Nephron progenitor cell (in vitro differentiated cells): ENCODE results near the gene PITPNC1.

ENCODE experiments used
- DNase-seq: peaks from one replicate; pipeline ENCODE4 v3.0.0; 2021
- H3K27ac Mint-ChIP-seq: 2 replicates; pipeline ENCODE4 v1.8.0; 2021; ENCODE audit warnings: mild to moderate bottlenecking, moderate library complexity, mixed read lengths
- H3K27me3 Mint-ChIP-seq: 2 replicates; pipeline ENCODE4 v1.8.0; 2021; ENCODE audit warnings: mild to moderate bottlenecking, low read depth, mixed read lengths; ENCODE audit not compliant: poor library complexity
- H3K36me3 Mint-ChIP-seq: 2 replicates; pipeline ENCODE4 v1.8.0; 2021; ENCODE audit warnings: low read depth, mixed read lengths
- H3K4me1 Mint-ChIP-seq: 2 replicates; pipeline ENCODE4 v1.8.0; 2021; ENCODE audit warnings: mixed read lengths
- H3K4me3 Mint-ChIP-seq: 2 replicates; pipeline ENCODE4 v1.8.0; 2021; ENCODE audit warnings: mild to moderate bottlenecking, moderate library complexity, mixed read lengths
- H3K9me3 Mint-ChIP-seq: 2 replicates; pipeline ENCODE4 v1.8.0; 2021; ENCODE audit warnings: mild to moderate bottlenecking, moderate library complexity, mixed read lengths
- CTCF ChIP-seq: fragments of 200-600 bp; sonication (generic); IDR thresholded peaks from 2 replicates; pipeline ENCODE4 v1.5.0; 2021; ENCODE audit warnings: antibody characterized with exemption

Gene PITPNC1

GRCh38 chr17:67452681-67453554 is 75.8 kb downstream of the PITPNC1 start:
- peaks cover 19% of the 10 kb centered on the region for H3K4me1 Mint-ChIP-seq
- no peak for TF ChIP-seq CTCF
- no peak overlapping the region for H3K27ac Mint-ChIP-seq
- H3K36me3 Mint-ChIP-seq, result peaks cover 4% of the 10 kb centered on the region
- H3K4me3 Mint-ChIP-seq, result no peak overlapping the region
- peaks cover 15% of the 10 kb centered on the region for H3K27me3 Mint-ChIP-seq
- peaks cover 17% of the 10 kb centered on the region for H3K9me3 Mint-ChIP-seq
- no peak for DNase-seq

GRCh38 chr17:67456103-67456502 is 79.0 kb downstream of the PITPNC1 start:
- H3K36me3 Mint-ChIP-seq, result peaks cover 23% of the 10 kb centered on the region
- H3K4me1 Mint-ChIP-seq, result peaks cover 26% of the 10 kb centered on the region
- no peak for TF ChIP-seq CTCF
- no peak for DNase-seq
- no peak overlapping the region for H3K4me3 Mint-ChIP-seq
- peaks cover 33% of the 10 kb centered on the region for H3K9me3 Mint-ChIP-seq
- peaks cover 9% of the 10 kb centered on the region for H3K27me3 Mint-ChIP-seq
- no peak overlapping the region for H3K27ac Mint-ChIP-seq

GRCh38 chr17:67456889-67457288 is 79.8 kb downstream of the PITPNC1 start:
- Mint-ChIP-seq H3K4me3 (no peak overlapping the region), H3K9me3 (peaks cover 33% of the 10 kb centered on the region), H3K27me3 (peaks cover 9% of the 10 kb centered on the region), H3K36me3 (peaks cover 23% of the 10 kb centered on the region), H3K4me1 (peaks cover 29% of the 10 kb centered on the region), H3K27ac (no peak overlapping the region)
- no peak for TF ChIP-seq CTCF
- DNase-seq, result no peak

GRCh38 chr17:67458203-67458602 is 81.1 kb downstream of the PITPNC1 start:
- no peak for DNase-seq
- H3K9me3 Mint-ChIP-seq, result peaks cover 29% of the 10 kb centered on the region
- H3K4me1 Mint-ChIP-seq, result peaks cover 24% of the 10 kb centered on the region
- no peak for TF ChIP-seq CTCF
- H3K27me3 Mint-ChIP-seq, result peaks cover 9% of the 10 kb centered on the region
- no peak overlapping the region for H3K4me3 Mint-ChIP-seq
- H3K36me3 Mint-ChIP-seq, result peaks cover 23% of the 10 kb centered on the region
- peak overlapping the region; percentile 8 for H3K27ac Mint-ChIP-seq

GRCh38 chr17:67459985-67460384 is 82.9 kb downstream of the PITPNC1 start:
- no peak for TF ChIP-seq CTCF
- Mint-ChIP-seq H3K36me3 (peaks cover 23% of the 10 kb centered on the region), H3K9me3 (peaks cover 29% of the 10 kb centered on the region), H3K27ac (peak overlapping the region; percentile 86), H3K4me3 (peak overlapping the region; percentile 55), H3K27me3 (peaks cover 7% of the 10 kb centered on the region), H3K4me1 (peaks cover 22% of the 10 kb centered on the region)
- DNase-seq, result peak; percentile 21
